HS-5 (cell line): ENCODE measurements around the gene PXN.
"Not testable (repeated sequence)": the region's sequence is repeated elsewhere in the genome, so short reads cannot be mapped to it uniquely, and the experiment has no call there.

Experiments
- DNase-seq: peaks from one replicate; pipeline ENCODE4 v3.0.0-alpha.2; 2012; ENCODE audit warnings: low read depth

Gene PXN

DNA sequence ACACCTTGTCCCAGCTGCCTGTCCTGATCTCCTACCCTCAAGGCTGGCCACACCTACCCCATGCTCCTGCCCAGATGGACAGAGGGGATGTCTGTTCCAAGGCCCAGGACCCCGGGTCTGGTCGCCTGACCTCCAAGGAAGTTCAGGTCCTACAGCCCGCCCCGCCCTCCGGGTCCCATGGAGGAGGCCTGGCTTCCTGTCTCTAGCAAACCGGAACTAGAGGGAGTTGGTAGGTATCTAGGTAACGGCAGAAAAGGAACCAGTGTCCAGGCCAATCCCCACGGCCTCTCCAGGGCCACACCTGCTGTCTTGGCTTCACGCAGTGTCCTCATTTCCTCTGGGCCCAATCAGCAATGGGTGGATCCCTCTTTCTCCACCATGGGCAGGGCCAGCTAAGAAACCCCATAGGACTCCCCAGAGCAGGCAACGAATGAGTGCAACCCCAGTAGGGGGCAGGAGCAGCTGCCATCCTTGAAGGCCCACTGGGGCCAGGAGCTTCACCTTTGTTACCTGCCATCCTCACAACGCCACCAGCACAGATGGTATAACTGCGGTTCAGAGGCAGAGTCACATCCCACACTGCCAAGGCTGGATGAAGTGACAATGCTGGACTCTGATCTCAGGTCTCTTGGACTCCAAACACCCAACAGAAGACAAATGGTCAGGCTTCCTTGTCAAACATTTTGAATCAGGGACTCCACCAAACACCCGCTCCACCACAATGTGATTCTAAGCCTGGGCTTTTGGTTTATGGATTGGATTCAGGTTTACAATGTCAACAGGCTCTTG, 39.5 kb downstream of the PXN start:
- no peak for DNase-seq

DNA sequence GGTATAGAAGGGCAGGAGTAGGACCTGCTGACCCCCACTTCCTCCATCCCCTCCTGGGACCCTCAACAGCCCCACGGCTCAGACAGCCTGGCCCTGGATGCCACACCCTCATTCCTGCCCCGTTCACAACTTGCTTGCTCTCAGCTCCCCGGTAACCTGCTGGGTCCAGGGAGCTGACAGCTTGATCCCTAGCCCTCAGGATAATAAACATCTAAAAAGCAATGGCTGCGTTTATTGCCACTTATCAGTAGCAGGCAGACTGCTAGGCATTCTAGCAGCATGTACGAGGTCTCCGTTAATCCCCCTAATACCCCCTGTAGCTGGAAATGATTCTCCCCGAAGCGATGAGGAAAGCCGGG, 40.4 kb downstream of the PXN start:
- DNase-seq, result no peak

DNA sequence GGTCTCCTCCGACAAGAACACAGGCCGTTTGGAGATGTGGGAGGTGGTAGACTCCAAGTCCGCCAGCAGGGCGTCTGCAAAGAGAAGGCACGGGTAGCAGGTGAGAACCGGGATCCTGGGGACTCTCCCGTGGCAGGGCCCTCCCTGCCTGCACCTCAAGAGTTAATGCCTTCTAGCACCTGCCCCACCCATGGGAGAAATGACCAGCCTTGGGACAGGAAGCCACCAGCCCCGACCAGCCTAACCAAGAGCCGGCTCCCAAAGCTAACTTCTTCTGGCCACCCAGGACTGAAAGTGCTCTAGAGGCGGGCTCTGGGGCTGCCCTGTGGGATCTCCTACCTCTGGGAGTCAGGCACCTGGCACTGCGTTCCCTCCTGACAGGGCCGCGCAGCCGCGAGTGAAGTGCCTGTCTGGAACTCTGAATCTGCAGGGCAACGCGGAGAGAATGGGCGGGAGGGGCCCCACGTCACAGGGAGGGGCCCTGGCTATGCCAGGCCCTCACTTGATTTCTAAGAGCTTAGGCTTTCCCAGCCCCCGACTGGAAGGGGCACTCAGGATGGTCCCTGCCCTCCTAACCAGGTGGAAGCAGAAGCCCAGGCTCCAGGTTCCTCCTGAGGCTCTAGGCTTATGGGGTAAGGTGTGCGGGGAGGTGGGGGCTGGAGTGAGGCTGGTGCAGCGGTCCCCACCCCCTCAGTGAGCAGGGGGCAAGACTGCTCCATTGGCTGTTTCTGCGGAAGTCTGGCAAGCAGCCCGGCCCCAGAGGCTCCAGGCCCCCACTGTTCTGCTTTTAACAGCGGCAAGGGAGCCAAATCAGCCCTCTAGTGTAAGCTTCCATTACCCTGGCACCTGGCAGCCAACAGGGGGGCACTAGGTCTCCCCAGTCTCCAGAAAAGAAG, 41.0 kb downstream of the PXN start:
- no peak for DNase-seq

DNA sequence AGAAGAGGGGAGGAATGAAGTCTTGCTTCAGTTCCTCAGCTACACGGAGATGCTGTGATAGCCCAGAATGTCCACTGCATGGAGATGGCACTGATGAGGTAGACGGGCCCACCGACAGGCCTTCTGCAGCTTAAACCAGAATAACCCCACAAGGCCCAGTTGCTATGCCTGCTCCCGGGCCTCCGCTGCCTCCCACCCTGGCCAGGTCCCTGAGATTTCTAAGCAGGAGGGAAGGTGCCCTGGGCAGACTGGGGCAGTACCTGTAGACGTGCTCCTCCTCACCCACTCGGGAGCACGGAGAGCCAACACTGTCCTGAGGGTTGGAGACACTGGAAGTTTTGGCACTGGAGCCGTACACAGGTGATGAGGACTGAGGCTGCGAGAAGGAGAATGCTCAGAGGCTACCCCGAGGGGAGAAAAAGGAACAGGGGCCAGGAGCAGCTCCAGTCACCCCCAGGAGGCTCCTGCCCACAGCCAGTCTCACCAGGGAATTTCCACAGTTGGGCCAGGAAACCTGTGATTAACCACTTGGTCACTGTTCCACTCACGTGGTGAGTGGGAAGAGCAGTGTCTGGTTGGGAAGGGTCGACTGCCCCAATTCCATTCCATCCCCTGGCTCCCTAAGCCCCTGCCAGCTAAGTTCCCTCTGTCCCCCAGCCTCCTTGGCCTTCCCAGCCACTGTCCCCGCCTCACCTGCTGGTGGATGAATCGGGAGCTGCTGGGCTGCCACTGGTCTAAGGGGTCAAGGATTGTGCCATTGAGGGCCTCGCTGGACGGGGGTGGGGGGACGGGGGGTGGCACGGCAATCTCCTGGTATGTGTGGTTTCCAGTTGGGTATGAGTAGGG, 41.8 kb downstream of the PXN start:
- DNase-seq, result no peak

DNA sequence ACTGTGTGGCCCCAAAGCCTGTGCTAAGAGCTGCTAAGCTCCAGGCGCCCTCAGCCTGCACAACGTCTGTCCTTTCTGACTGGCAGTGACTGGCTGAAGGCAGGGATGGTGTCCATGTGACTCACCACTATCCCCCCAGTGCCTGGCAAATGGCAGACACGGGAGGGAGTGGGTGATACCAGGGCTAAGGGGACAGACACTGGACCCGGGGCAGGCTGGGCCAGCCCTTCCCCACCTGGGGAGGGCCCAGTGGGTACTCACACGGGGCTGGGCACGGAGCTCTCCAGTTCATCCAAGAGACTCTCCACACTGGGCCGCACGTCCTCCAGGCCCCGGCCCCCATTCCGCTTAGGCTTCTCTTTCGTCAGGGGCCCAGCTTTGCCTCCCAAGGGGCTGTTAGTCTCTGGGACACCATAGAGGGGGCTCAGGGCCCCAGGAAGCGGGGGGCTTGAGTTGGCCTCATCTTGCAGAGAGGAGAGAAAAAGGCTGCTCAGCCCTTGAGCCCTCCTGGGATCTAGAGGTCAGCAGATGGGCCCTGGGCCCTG, 43.2 kb downstream of the PXN start:
- DNase-seq, result no peak

DNA sequence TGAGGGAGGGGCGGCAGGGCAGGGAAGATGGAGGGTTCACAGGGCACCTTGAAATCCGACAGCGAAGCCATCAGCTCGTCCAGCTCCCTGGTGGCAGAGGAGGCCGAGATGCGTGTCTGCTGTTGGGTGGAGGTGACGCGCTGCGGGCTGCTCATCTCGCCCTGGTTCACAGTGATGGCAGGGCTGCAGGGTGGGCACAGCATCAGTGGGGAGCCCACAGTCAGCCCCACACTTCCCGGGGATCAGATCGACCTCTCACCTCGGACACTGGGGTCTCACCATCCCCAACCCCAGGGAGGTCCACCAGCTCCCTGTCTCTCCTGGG, 44.0 kb downstream of the PXN start:
- DNase-seq, result no peak

DNA sequence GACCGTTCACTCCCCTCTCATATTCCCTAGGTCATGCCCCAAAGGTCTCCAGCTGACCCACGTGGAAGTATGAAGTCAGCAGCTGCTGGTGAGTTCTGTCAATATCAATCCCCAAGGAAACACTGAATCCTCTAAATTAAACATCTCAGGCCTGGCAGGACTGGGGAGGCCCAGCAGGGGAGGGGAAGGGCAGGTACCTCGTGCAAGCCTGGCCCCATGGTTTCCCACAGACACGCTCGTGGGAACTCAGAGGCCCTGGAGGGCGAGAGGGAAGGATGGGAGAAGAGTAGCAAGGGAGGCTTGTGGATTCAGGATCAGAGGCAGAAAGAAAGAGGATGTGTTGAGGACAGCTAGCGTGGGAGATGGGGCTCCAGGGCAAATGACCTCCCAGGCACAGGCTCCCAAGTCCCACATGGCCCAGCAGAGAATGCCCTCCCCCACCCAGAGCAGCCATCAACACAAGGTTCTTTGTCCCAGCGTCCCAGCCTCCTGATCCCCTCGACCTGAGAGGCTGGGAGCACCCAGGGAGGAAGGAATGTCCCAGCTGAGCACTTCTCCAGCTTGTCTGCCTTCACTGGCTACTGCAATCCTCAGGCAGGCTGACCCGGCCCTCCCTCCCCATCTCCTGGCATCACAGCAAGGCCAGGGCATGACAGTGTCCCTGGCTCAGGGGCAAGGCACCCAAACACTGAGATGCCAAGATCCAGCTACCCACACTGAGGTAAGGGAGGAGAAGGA, 44.5 kb downstream of the PXN start:
- no peak for DNase-seq

DNA sequence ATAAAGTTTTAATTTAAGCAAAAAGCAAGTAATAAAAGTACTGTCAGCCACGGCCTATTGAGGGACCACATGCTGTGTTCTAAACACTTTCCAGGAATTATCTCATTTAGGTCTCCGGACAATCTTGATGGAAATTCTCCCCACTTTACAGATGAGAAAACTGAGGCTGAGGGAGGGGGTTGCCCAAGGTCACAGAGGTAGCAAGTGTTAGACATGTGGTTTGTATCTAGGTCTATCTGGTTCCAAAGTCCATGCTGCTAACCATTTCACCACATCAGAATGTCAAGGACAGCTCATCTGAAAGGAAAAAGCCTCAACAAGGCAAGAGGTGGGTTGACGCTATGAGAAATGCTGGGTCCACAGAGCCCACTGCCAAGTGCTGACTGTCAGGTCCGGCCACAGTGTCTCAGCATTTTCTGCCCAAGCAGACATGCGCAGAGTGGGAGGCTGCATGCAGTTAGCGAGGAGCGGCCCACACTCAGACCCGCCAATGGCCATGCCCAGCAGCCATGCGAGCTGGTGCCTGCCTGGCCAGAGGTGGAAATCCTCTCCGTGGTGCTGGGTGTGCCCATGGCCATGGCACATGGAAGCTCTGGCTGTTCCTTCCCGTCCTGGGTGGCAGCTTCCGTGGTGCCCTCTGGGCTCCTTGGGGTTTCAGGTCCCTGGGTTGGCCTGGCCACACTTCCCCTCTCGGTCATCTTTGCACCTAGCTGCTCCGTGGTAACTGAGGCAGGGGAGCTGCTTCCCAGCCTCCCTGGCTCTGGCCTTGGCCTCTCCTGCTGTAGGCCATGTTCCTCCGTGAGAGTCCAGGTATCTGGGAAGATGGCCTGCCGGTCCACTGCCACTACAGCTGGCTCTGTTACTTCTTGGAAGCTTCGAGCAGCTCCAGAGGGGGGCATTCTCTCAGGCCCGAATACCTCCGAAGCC, 46.6 kb downstream of the PXN start:
- DNase-seq, result no peak

DNA sequence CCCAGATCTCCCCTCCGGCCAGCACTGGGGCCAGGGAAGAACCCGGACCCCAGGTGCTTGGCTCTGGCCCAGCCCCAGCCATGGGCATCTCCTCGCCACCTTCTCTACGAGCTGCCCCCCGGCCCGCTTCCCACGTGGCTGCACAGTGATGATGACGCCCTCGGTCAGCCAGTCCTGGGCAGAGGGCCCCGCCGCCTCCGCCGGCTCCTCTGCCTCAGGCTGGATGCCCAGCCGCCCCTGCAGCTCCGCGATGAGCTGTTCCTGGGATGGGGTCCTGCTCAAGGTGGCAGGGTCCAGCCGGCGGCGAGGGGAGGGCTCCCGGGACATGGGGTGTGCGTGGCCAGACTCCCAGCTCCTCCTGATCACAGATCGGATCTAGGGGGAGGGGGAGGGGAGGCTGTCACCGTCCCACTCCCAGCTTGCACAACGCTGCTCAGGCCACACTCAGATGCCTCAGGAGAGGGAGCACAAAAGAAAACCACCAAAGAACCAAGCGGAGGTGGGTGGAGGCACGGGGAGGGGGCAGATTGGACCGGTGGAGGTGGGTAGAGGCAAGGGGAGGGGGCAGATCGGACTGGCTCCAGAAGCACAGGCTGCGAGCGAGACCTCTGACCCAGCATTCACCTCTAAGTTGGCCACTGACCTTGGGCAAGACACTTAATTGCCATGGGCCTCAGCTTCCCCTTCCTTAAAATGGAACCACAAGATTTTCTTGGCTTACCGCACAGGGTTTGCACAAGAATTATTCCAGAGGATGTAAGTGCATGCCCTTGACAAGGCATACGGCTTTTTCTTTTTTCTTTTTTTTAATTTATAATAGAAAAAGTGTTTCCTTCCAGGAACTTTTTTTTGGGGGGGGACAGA, 48.6 kb downstream of the PXN start:
- no peak for DNase-seq

DNA sequence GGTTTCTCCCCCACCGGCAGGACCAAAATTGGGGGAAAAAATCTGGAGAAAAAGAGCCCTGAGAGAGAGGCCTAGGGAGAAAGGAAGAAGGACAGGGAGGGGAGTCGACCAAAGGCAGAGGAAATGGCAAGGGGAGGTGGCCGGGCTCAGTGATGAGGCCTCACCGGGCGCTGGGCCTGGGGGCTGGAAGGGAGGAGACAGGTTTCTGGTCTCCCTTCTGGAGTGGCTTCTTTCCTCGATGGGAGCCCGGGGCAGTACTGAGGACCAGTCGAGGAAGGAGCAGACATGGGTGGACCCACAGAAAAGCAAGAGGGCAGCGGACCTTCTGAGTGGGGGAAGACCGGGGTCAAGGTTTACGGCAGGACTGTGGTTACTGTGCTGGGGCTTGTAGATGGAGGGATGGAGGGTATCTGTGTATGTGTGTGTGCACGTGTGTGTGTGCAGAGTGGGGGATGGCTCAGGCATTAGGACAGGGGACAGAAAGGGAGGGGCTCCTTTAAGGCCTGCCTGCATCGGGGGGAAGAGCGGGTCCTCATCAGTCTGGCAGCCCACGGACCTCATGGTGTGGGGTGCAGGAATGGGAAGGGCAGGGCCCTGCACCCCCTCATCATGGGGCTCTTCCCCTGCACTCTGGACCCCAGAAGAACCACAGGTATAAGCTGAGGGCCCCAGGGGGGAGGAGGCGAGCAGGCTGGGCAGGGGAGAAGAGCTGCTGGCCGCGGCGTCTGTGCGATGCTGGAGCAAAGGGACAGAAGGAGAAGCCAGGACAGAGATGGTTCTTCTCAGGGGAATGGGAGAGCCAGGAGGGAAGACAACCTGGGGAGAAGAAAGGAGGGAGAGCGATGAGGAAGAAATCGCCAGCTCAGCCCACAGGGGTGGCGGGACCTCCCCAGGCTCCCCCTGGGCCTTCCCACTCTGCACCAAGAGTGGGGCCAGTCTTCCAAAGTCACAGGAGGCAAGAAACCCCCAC, 49.5 kb downstream of the PXN start:
- DNase-seq, result no peak

DNA sequence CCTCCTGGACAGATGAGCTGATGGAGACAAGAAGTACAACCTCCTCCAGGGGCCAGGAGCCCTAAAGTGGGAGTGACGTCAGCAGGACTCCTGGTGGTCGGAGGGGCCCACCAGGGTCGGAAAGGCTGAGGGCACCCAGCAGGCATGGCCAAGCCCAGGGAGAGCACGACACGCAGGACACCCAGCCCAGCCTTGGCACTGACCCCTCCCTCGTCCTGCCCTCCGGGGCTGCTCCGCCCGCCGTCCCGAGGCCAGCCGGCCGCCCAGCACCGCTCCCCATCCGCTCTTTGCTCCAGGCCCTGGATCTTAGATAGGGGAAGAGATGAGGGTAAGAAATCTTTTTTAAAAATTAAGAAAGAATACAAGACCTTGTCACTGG, 50.2 kb downstream of the PXN start:
- no peak for DNase-seq

DNA sequence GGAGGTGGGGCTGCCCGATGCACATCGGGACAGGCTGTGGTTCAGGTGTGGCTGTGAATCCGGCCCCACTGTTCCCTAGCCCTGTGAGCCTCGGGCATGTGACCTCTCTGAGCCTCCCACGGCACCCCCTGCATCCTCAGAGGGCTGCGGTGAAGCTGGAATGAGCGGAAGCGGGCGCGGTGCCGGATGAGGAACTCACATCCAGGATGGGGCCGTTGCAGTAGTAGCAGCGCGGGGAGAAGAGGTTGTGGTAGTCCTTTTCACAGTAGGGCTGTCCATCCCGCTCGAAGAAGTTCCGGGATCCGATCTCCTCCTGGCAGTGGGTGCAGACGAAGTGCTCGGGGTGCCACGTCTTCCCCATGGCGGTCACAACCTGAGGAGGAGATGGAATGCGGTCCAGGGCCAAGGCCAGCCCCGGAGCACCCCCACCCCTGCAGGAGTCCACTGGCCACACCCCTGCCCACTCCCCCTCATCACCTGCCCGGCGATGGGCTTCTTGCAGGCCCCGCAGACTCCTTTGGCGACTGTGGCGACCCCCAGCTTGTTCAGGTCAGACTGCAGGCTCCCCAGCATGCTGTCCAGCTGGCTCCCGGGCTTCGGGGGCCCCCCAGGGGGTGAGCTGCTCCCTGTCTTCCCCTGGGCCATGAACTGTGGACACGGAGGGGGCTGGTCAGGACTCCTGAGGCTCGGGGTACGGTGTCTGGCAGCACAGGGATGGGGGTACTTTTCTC, 50.7 kb downstream of the PXN start:
- no peak for DNase-seq

DNA sequence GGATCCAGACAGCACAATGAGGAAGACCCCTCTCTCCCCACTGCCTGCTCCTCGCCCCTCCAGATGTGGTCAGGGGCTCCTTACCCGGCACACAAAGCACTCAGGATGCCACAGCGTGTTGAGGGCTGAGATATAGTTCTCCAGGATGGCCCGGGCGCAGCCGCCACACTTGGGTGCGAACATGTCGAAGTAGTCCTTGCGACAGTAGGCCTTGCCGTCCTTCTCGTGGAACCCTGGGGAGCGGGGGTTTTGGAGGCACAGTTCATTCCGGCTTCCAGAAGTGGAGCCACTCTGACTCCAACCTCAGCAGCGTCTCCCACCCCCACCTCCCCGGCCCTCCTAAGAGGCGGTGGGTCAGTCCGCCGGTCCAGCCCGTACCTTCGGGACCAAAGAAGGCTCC, 51.8 kb downstream of the PXN start:
- no peak for DNase-seq

DNA sequence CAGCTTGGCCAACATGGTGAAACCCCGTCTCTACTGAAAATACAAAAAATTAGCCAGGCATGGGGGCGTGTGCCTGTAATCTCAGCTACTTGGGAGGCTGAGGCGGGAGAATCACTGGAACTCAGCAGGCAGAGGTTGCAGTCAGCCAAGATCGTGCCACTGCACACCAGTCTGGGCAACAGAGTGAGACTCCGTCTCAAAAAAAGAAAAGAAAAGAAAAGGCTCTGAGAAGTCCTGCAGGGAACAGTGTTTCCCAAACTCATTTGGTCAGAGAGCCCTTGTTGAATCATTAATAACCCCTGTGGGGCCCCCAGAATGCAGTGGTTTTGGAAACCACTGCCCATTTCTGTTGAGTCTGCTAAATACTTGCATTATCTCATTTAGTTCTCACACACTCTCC, 52.3 kb downstream of the PXN start:
- not testable (repeated sequence) for DNase-seq

DNA sequence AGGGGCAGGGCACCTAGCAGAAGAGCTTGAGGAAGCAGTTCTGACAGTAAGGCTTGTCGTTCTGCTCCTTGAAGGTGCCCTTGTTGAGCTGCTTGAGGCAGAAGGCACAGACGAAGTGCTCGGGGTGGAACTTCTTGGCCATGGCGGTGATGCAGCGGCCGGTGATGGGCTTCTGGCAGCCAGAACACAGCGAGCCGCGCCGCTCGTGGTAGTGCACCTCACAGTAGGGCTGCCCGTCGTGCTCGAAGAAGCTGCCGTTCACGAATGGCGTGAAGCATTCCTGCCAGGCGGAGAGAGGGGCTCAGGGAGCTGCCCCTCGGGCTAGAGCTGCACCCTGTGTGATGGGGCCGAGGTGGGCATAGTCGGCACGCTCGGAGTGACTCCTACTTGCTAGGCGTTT, 53.2 kb downstream of the PXN start:
- DNase-seq, result no peak

DNA sequence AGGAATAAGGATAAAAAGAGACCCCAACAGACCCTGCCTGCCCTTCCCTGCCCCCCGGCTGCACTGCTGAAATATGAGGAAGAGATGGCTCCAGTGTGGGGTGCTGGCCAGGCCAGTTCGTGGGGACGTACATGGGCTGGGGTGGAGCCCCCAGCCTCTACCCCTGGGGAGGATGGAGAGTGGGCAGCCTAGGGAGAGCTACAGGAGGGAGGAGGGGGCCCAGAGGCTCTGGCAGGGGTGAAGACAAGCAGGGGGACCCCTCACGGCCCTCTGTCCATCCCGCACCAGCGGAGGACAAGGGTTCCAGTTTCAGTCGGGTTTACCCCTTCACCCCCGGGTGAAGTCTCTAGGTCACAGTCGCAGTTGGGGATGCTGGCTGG, 53.6 kb downstream of the PXN start:
- no peak for DNase-seq

DNA sequence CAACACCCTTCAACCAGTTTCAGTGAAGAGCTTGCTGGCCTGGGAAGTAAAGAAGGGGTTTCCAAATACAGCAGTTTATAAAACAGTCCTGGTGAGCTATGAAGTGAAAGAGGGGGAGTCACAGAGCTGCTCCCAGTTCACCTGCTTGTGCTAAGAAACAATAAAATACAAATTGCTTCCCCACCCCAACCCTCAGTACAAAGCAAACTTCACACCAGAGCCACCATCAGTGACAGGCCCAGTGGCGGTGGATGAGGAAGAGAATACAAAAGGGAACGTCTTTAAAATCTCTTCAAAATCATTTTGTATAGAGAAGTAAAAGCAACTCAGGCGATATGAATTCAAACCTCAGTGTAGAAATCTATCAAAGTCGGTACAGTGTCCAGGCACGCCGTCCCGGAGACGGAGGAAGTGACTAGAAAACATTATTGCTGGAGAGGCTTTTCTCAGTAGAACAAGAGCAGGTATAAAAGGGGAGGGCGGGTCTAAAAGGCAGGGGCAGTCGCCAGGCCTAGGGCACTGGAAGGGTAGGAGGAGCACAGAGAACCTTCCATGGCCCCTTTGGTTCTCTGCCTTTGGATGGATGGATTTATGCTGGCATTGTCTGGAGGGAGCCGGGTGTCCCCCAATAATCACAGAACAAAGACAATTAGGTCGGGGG, 54.2 kb downstream of the PXN start:
- DNase-seq, result no peak
